GM19328 (cell line): ENCODE data around the gene SNRNP48.

Source experiments
- ATAC-seq: cut with Tn5 transposase; IDR thresholded peaks from one replicate; pipeline ENCODE4 v1.9.1; 2021; ENCODE audit warnings: mild to moderate bottlenecking, moderate library complexity; ENCODE audit not compliant: unreplicated experiment

Gene SNRNP48

DNA sequence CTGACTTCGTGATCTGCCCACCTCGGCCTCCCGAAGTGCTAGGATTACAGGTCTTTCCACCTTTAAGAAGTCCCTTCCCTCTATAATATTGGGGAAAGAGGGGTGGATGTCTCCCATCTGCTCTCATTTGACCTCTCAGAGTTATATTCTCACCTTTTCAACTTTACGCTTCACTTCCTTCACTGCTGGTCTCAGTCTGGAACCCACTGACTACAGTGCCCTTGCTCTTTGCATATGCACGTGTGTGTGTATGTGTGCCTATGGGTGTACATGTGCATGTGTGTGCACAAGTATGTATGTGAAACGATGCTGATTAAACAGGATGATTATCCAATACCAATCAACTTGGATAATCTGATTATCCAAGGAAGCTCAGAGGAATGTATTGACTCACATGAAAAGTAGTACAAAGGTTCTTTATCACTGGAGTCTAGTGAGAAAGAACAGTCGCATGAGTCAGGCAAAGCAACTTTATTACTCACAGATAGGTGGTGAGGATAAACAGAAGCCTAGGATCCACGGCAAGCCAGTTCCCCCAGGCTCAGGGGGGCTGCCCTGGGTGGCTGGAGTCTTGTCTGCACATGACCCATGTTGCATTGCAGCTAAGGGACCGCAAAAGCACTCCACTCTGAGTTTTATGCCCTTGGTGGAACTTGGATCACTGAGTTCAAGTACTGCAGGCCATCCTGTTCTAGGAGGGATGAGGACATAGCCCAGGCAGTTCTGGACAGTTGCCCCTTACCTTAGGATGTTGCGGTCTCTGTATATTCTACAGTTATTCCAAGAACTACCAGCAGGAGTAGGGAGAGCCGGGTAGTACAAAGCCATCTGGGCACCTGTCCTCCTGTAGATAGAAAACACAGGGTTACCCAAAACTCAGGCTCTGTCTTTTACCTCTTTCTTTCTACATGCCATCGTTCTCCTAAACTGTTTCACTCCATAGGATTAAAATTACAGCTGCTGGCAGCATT lies 50.9 kb downstream of the SNRNP48 start:
- no peak for ATAC-seq

DNA sequence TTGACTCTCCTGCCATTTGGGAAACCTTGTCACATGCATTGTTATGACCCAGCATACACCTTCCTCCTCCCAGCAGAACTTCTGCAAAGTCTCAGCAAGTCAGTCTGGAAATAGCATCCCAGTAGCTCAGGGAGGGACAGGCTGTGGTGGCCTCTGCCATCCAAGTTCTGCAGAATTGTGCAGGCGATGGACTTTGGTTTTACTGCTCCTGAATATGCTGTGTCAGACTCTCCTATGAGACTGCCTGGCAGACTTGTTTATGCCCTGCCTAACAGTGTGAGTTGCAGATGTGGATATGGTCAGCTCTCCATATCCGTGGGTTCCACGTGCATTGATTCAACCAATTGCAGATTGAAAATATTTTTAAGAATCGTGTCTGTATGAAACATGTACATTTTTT lies 52.8 kb downstream of the SNRNP48 start:
- no peak for ATAC-seq

DNA sequence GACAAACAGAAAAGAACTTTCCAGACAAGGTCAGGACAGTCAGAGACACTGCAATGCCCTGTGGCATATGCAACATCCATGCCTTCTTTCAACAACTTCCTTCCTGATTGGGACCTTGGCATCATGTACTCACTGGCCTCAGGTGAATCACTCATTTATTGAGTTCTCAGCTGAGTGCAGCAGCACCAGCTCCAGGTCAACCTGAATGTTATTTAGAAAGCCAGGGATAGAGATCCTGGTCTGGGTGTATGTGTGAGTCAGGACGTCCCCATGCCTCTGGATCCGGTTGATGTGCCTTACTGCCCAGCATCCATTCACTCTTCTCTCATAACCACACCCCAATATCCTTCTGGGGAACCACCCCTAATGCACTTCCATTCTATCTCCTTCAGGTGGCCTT lies 54.4 kb downstream of the SNRNP48 start:
- ATAC-seq, result no peak

GRCh38 chr6:7646394-7646793 lies 56.4 kb downstream of the SNRNP48 start:
- ATAC-seq, result no peak

- ATAC-seq, result no peak
These were observed 57.5 kb downstream of the SNRNP48 start for GRCh38 chr6:7647504-7647903.

DNA sequence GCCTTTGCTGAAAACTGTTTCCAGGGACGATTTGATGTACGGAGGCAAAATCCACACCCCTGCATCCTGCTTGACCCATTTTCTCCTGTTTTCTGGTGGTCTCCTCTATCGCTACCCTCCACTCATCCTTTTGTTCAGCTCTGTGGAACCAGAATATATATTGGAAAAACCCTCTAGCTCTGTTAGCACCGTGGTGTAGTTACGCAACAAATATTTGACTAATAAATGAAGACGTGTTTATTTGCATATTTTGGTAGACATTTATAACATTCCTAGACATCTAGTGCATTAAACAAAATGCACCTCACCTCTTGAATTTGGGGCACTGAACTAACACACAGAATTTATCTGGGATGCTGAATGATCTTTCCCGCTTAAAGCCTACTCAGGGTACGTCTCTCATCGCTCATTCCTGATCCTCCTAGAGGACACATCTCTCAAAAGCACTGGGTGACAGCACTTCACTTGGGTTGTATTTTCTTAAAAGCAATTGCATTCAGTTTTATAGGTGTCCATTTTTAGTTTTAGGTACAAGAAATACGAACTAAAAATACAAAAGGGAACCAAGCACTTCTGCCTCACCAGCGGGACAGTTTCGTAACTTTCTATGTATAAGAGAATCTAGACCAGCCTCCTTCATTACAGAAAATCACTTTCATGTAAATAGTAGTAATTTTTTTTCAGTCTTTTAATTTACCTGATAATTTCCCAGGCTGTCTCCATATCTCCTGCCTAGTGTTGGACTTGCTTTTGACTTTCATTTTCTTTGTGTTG lies 59.2 kb downstream of the SNRNP48 start:
- ATAC-seq, result no peak

DNA sequence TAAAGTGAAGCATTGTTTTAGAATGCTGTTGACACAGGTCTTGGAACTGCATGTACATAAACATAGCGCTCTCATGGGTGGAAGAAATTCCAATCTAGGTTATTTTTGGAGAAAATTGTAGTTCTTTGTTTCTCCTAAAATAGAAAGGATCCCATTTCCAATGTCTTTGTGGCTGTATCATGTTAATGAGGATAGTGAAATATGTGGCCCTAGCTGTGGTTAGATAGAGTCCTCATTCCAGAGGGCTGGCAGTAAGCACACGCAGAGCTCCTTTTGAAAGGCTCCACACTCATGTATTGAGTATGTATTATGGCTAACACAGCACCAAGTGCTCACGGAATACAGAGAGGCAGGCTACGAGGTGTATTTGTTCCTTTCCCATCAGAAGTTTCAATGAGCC lies 60.9 kb downstream of the SNRNP48 start:
- ATAC-seq, result no peak

GRCh38 chr6:7652957-7653356 lies 63.0 kb downstream of the SNRNP48 start:
- ATAC-seq, result no peak

GRCh38 chr6:7656355-7656754 lies 66.4 kb downstream of the SNRNP48 start:
- ATAC-seq, result no peak

- ATAC-seq, result no peak
These were observed 68.5 kb downstream of the SNRNP48 start for GRCh38 chr6:7658543-7658942.

DNA sequence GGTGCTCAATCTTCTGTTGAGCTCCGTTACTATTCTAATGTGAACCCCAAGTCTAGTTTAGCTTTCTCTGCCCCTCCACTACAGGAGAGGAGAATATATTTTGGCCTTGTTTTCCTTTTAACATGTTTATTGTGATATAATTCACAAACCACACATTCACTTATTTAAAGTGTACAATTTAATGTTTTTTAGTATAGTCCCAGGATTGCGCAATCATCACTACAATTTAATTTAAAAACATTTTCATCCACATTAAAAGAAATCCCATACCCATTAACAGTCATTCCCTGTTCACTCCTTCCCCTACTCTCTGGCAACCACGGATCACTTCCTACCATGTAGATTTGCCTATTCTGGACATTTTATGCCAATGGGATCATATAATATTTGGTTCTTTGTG lies 71.4 kb downstream of the SNRNP48 start:
- ATAC-seq, result no peak
